Amniotic epithelial cell (primary cell): ENCODE measurements around the gene LGALS7.

Source experiments
- DNase-seq: peaks from one replicate; pipeline ENCODE4 v3.0.0-alpha.2; 2010; ENCODE audit warnings: low read depth

Gene LGALS7

DNA sequence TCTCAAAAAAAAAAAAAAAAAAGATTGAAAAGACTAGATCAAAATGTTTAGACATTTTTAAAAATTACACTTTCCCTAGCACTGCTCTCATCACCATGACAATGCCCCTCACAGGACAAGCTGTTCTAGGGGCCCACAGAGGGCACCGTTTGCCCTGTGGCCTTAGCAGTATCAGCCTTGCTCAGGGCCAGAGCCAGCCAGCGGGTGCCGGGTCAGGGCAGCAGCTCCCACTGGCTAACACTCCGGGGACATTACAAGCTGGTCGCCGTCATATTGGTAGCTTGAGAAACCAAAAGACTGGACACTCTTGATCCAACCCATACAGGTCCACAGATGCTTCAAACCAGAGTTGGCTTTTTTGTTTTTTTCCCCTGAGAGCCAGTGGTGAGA is 47.0 kb downstream of the LGALS7 start:
- no peak for DNase-seq

DNA sequence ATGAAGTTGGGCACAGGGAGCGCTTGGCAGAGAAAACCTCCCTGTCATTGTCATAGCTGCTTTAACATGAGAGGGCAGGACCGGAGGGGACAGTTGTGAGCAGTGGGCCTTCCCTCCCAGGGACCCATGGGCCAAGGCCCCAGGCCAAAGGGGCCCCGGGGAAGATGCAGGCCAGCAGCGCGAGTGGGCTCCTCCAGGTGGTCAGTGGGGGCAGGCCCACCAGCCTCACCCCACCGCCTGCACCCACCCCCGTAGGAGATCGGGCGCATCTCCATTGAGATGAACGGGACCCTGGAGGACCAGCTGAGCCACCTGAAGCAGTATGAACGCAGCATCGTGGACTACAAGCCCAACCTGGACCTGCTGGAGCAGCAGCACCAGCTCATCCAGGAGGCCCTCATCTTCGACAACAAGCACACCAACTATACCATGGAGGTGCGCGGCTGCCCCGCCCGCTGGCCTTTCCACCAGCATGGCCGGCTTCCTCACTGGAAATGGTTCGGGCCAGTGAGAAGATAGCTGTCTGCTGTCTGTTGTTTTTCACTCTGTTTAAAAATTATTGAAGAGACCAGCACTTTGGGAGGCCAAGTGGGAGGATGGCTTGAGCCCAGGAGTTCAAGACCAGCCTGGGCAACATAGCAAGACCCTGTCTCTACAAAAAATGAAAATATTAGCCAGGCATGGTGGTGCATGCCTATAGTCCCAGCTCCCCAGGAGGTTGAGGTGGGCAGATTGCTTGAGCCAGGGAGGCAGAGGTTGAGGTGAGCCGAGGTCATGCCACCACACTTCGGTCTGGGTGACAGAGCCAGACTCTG is 47.6 kb downstream of the LGALS7 start:
- DNase-seq, result no peak

DNA sequence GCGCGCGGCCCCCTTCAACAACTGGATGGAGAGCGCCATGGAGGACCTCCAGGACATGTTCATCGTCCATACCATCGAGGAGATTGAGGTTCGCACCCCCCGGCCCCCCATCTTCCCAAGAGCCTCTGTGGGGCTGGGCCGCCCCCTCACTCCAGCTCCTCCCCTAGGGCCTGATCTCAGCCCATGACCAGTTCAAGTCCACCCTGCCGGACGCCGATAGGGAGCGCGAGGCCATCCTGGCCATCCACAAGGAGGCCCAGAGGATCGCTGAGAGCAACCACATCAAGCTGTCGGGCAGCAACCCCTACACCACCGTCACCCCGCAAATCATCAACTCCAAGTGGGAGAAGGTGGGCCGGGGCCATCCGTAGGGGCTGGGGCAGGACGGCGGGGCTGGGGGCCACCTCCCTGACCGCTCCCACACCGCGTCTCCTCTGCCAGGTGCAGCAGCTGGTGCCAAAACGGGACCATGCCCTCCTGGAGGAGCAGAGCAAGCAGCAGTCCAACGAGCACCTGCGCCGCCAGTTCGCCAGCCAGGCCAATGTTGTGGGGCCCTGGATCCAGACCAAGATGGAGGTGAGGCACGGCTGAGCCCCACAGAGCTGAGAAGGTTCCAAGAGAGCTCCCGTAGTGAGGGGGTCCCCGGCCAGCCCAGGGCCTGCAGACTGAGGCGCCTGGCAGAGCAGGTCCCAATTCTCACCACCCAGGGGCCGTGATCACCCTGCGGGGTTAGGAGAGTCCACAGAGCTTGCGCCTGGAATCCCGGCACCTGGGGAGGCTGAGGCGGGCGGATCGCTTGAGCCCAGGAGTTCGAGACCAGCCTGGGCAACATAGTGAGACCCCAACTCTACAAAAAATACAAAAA is 49.1 kb downstream of the LGALS7 start:
- DNase-seq, result no peak

DNA sequence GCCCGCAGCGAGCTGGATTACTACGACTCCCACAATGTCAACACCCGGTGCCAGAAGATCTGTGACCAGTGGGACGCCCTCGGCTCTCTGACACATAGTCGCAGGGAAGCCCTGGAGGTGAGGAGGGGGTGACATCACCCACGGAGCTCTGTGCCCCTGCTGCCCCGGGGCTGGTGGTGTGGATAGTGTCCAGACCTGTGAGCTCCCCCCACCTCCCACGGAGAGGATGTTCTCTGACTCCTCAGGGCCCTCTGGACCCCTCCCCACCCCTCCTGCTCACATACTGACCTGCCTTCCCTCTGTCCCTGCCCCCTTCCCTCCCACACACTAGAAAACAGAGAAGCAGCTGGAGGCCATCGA is 49.7 kb downstream of the LGALS7 start:
- DNase-seq, result no peak

DNA sequence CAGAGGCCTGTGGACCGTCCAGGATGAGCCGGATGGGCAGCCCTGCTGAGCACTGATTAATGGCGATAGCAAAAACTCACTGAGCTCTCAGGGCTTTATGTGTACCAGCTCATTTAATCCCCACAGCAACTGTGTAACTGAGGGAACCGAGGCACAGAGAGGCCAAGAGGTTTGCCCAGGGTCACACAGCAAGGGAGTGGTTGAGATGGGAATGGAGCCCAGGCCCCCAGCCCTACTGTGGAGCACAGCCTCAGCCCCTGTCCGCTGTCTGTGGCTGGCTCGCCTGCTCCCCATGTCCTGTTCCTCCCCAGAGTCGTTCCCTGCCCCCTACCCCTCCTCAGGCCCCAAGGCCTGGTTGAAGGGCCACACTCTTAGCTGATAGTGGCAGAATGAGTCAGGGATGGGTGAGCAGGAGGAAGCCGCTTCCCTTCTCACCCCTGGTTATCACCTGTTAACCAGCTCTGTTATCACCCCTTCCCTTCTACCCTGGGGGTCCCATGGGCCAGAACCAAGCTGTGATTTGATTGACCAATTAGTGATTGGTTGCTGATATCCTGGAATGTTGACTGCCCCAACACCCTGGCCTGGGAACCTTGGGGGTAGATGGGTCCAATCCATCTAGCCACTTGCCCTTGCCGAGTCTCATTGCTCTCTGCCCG is 50.2 kb downstream of the LGALS7 start:
- DNase-seq, result no peak

DNA sequence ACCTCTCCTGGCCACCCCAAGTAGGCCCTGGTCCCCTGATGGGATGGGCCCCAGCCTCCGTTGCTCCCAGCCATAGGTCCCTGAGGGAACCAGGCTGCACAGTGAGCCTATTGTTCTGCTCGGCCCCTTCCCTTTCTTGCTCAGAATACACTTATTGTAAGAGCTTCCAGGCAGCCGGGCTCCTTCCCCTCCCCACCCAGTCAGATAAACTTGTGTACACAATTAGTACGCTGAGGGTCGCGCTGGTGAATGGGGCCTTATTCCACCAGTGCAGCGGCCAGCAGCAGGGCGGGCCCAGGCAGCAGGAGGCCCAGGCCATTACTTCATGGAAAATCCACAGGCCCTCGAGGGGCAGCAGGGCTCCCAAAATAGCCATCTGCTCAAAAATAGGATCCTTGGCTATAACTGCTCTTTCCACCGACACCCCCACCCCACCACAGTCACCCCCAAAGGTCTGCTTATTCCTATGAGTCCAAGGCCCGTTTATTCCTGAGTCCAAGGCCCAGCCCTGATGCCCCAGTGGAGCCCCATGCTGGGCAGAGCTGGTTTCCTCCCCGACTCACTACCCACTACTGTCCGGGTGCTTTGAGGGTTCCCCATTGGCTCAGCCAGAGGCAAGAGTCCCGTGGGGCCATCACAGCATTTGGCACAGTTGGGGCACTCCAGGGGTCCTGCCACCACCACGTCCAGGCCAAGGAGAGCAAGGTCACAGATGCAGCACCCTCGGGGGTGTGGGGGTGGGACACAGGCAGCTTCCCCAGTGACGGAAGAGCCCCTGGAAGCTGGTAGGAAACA is 51.1 kb downstream of the LGALS7 start:
- DNase-seq, result no peak

DNA sequence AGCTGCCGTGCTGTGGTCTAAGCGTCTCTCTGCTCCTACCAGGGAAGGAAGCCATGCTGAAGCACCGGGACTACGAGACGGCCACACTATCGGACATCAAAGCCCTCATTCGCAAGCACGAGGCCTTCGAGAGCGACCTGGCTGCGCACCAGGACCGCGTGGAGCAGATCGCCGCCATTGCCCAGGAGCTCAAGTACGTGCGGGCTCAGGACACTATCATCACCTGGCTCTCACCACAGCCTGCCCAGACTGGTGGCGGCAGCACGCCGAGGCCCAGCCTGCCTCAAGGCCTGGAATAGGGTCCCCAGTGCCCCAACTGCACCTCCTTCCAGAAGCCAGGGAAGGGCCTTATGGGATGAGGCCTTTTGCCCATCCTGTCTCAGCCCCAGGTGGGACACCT is 51.8 kb downstream of the LGALS7 start:
- DNase-seq, result no peak
